ENCODE data around the gene GLG1.
"Not testable (repeated sequence)": the region's sequence is repeated elsewhere in the genome, so short reads cannot be mapped to it uniquely, and the experiment has no call there.

DNA sequence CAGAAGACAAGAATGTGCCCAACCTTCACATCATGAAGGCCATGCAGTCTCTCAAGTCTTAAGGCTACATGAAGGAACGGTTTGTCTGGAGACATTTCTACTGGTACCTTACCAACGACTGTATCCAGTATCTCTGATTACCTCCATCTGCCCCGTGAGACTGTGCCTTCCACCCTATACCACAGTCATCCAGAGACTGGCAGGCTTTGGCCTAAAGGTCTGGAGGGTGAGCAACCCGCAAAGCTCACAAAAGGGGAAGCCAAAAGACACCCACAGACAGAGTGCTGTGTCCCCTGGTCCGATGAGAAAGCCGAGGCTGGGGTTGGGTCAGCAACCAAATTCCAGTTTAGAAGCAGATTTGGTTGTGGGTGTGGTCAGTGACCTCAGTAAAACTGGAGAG is 54.6 kb downstream of the GLG1 start:
- TF ChIP-seq CTCF (IDR thresholded peaks at IDR 0.05; ENCODE audit: poor library complexity, severe bottlenecking); POLR2AphosphoS5 (IDR thresholded peaks at IDR 0.05); EZH2 (IDR thresholded peaks at IDR 0.05; ENCODE audit: borderline replicate concordance, insufficient read depth, low read length, poor library complexity, severe bottlenecking): not testable (repeated sequence)
- TF ChIP-seq, protein P1, sequence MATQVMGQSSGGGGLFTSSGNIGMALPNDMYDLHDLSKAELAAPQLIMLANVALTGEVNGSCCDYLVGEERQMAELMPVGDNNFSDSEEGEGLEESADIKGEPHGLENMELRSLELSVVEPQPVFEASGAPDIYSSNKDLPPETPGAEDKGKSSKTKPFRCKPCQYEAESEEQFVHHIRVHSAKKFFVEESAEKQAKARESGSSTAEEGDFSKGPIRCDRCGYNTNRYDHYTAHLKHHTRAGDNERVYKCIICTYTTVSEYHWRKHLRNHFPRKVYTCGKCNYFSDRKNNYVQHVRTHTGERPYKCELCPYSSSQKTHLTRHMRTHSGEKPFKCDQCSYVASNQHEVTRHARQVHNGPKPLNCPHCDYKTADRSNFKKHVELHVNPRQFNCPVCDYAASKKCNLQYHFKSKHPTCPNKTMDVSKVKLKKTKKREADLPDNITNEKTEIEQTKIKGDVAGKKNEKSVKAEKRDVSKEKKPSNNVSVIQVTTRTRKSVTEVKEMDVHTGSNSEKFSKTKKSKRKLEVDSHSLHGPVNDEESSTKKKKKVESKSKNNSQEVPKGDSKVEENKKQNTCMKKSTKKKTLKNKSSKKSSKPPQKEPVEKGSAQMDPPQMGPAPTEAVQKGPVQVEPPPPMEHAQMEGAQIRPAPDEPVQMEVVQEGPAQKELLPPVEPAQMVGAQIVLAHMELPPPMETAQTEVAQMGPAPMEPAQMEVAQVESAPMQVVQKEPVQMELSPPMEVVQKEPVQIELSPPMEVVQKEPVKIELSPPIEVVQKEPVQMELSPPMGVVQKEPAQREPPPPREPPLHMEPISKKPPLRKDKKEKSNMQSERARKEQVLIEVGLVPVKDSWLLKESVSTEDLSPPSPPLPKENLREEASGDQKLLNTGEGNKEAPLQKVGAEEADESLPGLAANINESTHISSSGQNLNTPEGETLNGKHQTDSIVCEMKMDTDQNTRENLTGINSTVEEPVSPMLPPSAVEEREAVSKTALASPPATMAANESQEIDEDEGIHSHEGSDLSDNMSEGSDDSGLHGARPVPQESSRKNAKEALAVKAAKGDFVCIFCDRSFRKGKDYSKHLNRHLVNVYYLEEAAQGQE (IDR thresholded peaks at IDR 0.05; ENCODE audit: borderline replicate concordance): not testable (repeated sequence)

All from neural cell (in vitro differentiated cells).